OCI-LY1 (cell line): Measurements from ENCODE around the gene RFK.

ENCODE experiments used
- H2AFZ ChIP-seq: fragments of 200-600 bp; sonication (generic), shearing (Covaris generic); 2 replicates; pipeline ENCODE4 v1.6.0; 2014; ENCODE audit warnings: antibody characterized with exemption, mild to moderate bottlenecking, low read length
- H3F3A ChIP-seq: fragments of 200-600 bp; sonication (generic), shearing (Covaris generic); 2 replicates; pipeline ENCODE4 v1.6.0; 2014; ENCODE audit warnings: mild to moderate bottlenecking, antibody characterized with exemption, low read length, moderate library complexity; ENCODE audit not compliant: insufficient read depth
- H3K27ac ChIP-seq: fragments of 200-600 bp; sonication (generic); 2 replicates; pipeline ENCODE4 v1.5.1; 2014; ENCODE audit warnings: low read length, mixed run types, mild to moderate bottlenecking, low read depth; ENCODE audit not compliant: poor library complexity, severe bottlenecking
- H3K27me3 ChIP-seq: fragments of 200-600 bp; sonication (generic); 2 replicates; pipeline ENCODE4 v1.6.0; 2014; ENCODE audit warnings: antibody characterized with exemption, mild to moderate bottlenecking, low read length, moderate library complexity; ENCODE audit not compliant: insufficient read depth
- H3K36me3 ChIP-seq: fragments of 200-600 bp; sonication (generic); 2 replicates; pipeline ENCODE4 v1.6.1; 2014; ENCODE audit warnings: mild to moderate bottlenecking, antibody characterized with exemption, low read length, moderate library complexity, mixed read lengths; ENCODE audit not compliant: insufficient read depth
- H3K4me1 ChIP-seq: fragments of 200-600 bp; sonication (generic); 2 replicates; pipeline ENCODE4 v1.5.1; 2014; ENCODE audit warnings: mild to moderate bottlenecking, low read length, moderate library complexity; ENCODE audit not compliant: insufficient read depth, severe bottlenecking
- H3K4me2 ChIP-seq: fragments of 200-600 bp; sonication (generic), shearing (Covaris generic); 2 replicates; pipeline ENCODE4 v1.6.1; 2014; ENCODE audit warnings: low read length
- H3K4me3 ChIP-seq: fragments of 200-600 bp; sonication (generic); 2 replicates; pipeline ENCODE4 v1.5.1; 2014; ENCODE audit warnings: low read length, low read depth, mild to moderate bottlenecking, mixed read lengths; ENCODE audit not compliant: poor library complexity, severe bottlenecking
- H3K79me2 ChIP-seq: fragments of 200-600 bp; shearing (Covaris generic); 2 replicates; pipeline ENCODE4 v1.6.1; 2016; ENCODE audit warnings: mixed run types, low read length, mixed read lengths; ENCODE audit not compliant: insufficient read depth
- H3K9ac ChIP-seq: fragments of 200-600 bp; sonication (generic), shearing (Covaris generic); 2 replicates; pipeline ENCODE4 v1.6.1; 2014; ENCODE audit warnings: mild to moderate bottlenecking, low read length, mixed read lengths
- H3K9me2 ChIP-seq: fragments of 200-600 bp; sonication (generic), shearing (Covaris generic); 2 replicates; pipeline ENCODE4 v1.6.1; 2014; ENCODE audit warnings: low read depth, mild to moderate bottlenecking, low read length, mixed read lengths
- H3K9me3 ChIP-seq: fragments of 200-600 bp; shearing (Covaris generic); 2 replicates; pipeline ENCODE4 v1.6.1; 2014; ENCODE audit warnings: low read length, mixed read lengths
- H4K20me1 ChIP-seq: fragments of 200-600 bp; sonication (generic), shearing (Covaris generic); 2 replicates; pipeline ENCODE4 v1.6.0; 2016; ENCODE audit warnings: mild to moderate bottlenecking, low read length; ENCODE audit not compliant: insufficient read depth
- CTCF ChIP-seq: fragments of 200-600 bp; sonication (generic), shearing (Covaris generic); IDR thresholded peaks from 2 replicates; pipeline ENCODE4 v1.5.1; 2017; ENCODE audit warnings: mild to moderate bottlenecking, antibody characterized with exemption, low read length, moderate library complexity, mixed read lengths
- EZH2 ChIP-seq: fragments of 200-600 bp; sonication (generic), shearing (Covaris generic); IDR thresholded peaks from 2 replicates; pipeline ENCODE4 v1.8.0; 2017; ENCODE audit warnings: borderline replicate concordance, mixed run types, mild to moderate bottlenecking, antibody characterized with exemption, low read length, moderate library complexity, mixed read lengths

Gene RFK

GRCh38 chr9:76396144-76396543 lies 1.9 kb upstream of the RFK start:
- Histone ChIP-seq H3K4me3 (no peak overlapping the region), H3F3A (no peaks in the 10 kb centered on the region), H3K4me2 (no peak overlapping the region), H3K36me3 (peaks cover 18% of the 10 kb centered on the region), H3K27me3 (no peaks in the 10 kb centered on the region), H3K4me1 (peaks cover 25% of the 10 kb centered on the region), H3K9me2 (no peaks in the 10 kb centered on the region), H2AFZ (no peak overlapping the region), H3K79me2 (peaks cover 18% of the 10 kb centered on the region), H3K27ac (no peak overlapping the region), H3K9ac (no peak overlapping the region), H4K20me1 (no peaks in the 10 kb centered on the region), H3K9me3 (peaks cover 4% of the 10 kb centered on the region; the same call in 1 of the 2 replicates)
- TF ChIP-seq EZH2: no peak

GRCh38 chr9:76395381-76395780 lies 1.2 kb upstream of the RFK start:
- H3K27me3 ChIP-seq: no peaks in the 10 kb centered on the region
- no peaks in the 10 kb centered on the region for H3K9me2 ChIP-seq
- peaks cover 18% of the 10 kb centered on the region for H3K79me2 ChIP-seq
- peak overlapping the region; percentile 50; the same call in 1 of the 2 replicates for H2AFZ ChIP-seq
- peak overlapping the region; percentile 83 for H3K4me3 ChIP-seq
- peak overlapping the region; percentile 78 for H3K4me2 ChIP-seq
- TF ChIP-seq EZH2 (no peak), CTCF (no peak)
- peak overlapping the region; percentile 78 for H3K27ac ChIP-seq
- H3K4me1 ChIP-seq: peaks cover 25% of the 10 kb centered on the region
- H4K20me1 ChIP-seq: no peaks in the 10 kb centered on the region
- H3K36me3 ChIP-seq: peaks cover 26% of the 10 kb centered on the region
- peaks cover 4% of the 10 kb centered on the region; the same call in 1 of the 2 replicates for H3K9me3 ChIP-seq
- peak overlapping the region; percentile 67 for H3K9ac ChIP-seq
- no peaks in the 10 kb centered on the region for H3F3A ChIP-seq

GRCh38 chr9:76394960-76395252 lies 680 bp upstream of the RFK start:
- Histone ChIP-seq H3K4me2 (peak overlapping the region; percentile 78), H3K4me3 (peak overlapping the region; percentile 83), H3K9ac (peak overlapping the region; percentile 67), H4K20me1 (no peaks in the 10 kb centered on the region), H3K27me3 (no peaks in the 10 kb centered on the region), H3F3A (no peaks in the 10 kb centered on the region), H3K9me2 (no peaks in the 10 kb centered on the region), H3K27ac (peak overlapping the region; percentile 78), H3K9me3 (peaks cover 4% of the 10 kb centered on the region; the same call in 1 of the 2 replicates), H2AFZ (0 out of 2 replicates have a peak overlapping the region, but pooled peaks have one; percentile 16), H3K4me1 (peaks cover 25% of the 10 kb centered on the region), H3K79me2 (peaks cover 18% of the 10 kb centered on the region), H3K36me3 (peaks cover 28% of the 10 kb centered on the region)
- TF ChIP-seq EZH2 (no peak), CTCF (no peak)

- H3F3A ChIP-seq: no peaks in the 10 kb centered on the region
- peaks cover 21% of the 10 kb centered on the region for H3K4me1 ChIP-seq
- no peak overlapping the region for H3K27ac ChIP-seq
- H3K9ac ChIP-seq: no peak overlapping the region
- H3K27me3 ChIP-seq: no peaks in the 10 kb centered on the region
- no peak overlapping the region for H2AFZ ChIP-seq
- no peaks in the 10 kb centered on the region for H3K9me2 ChIP-seq
- no peak overlapping the region for H3K4me2 ChIP-seq
- peaks cover 18% of the 10 kb centered on the region for H3K79me2 ChIP-seq
- no peak for TF ChIP-seq CTCF
- H3K9me3 ChIP-seq: peaks cover 4% of the 10 kb centered on the region; the same call in 1 of the 2 replicates
- no peaks in the 10 kb centered on the region for H4K20me1 ChIP-seq
- H3K4me3 ChIP-seq: no peak overlapping the region
- H3K36me3 ChIP-seq: peaks cover 64% of the 10 kb centered on the region
Measured at GRCh38 chr9:76390656-76391055, 3.6 kb downstream of the RFK start.
